Fibroblast of villous mesenchyme (primary cell): ENCODE data around the gene PNPLA7. TPM values are rescaled to one million over a fixed set of nuclear protein-coding genes. Genes with fewer than 3 reads are reported as not detected.
A peak's percentile ranks its signal among the peaks of the same experiment; 100 is the strongest.

Experiments
- DNase-seq: peaks from one replicate; pipeline ENCODE4 v3.0.0-alpha.2; 2010; ENCODE audit warnings: low read depth
- H3K4me3 ChIP-seq: 2 replicates; pipeline ENCODE4 v1.5.1; 2011; ENCODE audit warnings: low read depth, mild to moderate bottlenecking, low read length
- CTCF ChIP-seq: IDR thresholded peaks from 2 replicates; pipeline ENCODE4 v1.5.1; 2012; ENCODE audit warnings: low read depth, mild to moderate bottlenecking, low read length; ENCODE audit not compliant: insufficient read depth
- total RNA-seq: library from RNA; depleted of rRNA; stranded (reverse); fragments of >200 nt; gene quantifications from 2 replicates; pipeline ENCODE4 v1.2.3, GENCODE V29; 2012

PNPLA7 gene
- total RNA-seq, 1 donor: 1.3 TPM

GRCh38 chr9:137547687-137548543, 2.3 kb downstream of the PNPLA7 start:
- no peak overlapping the region for H3K4me3 ChIP-seq
- TF ChIP-seq CTCF: no peak
- DNase-seq: no peak

- no peak overlapping the region for H3K4me3 ChIP-seq
- peak; percentile 64 for DNase-seq
- TF ChIP-seq CTCF: no peak
Observed at GRCh38 chr9:137545123-137545522, 5.1 kb downstream of the PNPLA7 start.

- DNase-seq: peak; percentile 73
- no peak overlapping the region for H3K4me3 ChIP-seq
- no peak for TF ChIP-seq CTCF
Observed at GRCh38 chr9:137544176-137544760, 5.9 kb downstream of the PNPLA7 start.

GRCh38 chr9:137543237-137543963, 6.8 kb downstream of the PNPLA7 start:
- H3K4me3 ChIP-seq: no peak overlapping the region
- DNase-seq: no peak
- TF ChIP-seq CTCF: no peak

GRCh38 chr9:137542486-137542885, 7.7 kb downstream of the PNPLA7 start:
- DNase-seq: no peak
- no peak for TF ChIP-seq CTCF
- no peak overlapping the region for H3K4me3 ChIP-seq

GRCh38 chr9:137540536-137540935, 9.7 kb downstream of the PNPLA7 start:
- no peak for TF ChIP-seq CTCF
- DNase-seq: no peak
- H3K4me3 ChIP-seq: no peak overlapping the region
